Hepatocyte (in vitro differentiated cells): ENCODE results near the gene PKN3.

ENCODE experiments used
- EZH2 ChIP-seq: fragments of 200-600 bp; sonication (generic); IDR thresholded peaks from 2 replicates; pipeline ENCODE4 v1.6.1; 2016; ENCODE audit warnings: antibody characterized with exemption, mild to moderate bottlenecking, borderline replicate concordance
- TF ChIP-seq, protein P1 (sequence below): fragments of 200-600 bp; sonication (generic); IDR thresholded peaks from 2 replicates; pipeline ENCODE4 v1.5.1; 2016; ENCODE audit warnings: antibody characterized with exemption, mild to moderate bottlenecking; ENCODE audit not compliant: poor library complexity

DNA sequence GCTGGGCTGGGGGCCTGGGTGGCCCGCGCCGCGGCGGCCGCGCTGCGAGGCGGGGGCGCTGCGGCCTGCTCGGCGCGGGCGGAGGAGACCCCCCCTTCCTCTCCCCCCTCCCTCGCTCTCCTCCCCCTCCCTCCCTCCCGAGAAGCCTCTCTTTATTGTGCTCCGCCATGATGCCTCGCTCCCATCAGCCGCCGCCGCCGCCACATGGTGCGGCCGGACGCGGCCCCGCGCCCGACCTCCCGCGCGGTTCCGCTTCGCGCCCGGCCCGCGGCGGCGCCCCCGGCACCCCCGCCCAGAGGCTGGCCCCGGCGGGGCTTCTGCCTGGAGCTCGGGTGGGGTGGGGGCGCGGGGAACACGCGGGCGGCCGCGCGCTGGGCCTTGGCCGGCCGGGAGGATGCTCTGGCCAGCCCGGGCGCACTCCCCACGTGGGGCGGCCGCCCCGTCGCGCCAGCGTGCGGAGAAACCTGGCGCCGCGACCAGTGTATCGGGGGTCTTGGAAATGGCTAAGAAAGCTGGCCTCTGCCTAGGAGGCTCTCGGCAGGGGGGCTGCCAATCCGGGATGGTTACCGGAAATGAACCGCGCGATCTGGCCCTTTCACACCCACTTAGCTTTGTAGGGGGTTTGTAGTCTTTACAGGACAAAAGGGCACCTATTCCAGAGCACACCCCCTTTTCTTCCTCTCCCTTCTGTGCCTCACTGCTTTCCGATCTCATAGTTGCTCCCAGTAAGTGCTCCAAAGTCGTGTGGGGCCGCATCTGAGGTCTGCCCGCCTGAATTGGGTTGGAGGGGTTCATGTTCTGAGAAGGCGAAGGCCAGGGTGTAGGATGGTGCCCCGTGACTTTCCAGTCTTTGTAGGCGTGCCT, 12.3 kb upstream of the PKN3 start:
- TF ChIP-seq, protein P1, sequence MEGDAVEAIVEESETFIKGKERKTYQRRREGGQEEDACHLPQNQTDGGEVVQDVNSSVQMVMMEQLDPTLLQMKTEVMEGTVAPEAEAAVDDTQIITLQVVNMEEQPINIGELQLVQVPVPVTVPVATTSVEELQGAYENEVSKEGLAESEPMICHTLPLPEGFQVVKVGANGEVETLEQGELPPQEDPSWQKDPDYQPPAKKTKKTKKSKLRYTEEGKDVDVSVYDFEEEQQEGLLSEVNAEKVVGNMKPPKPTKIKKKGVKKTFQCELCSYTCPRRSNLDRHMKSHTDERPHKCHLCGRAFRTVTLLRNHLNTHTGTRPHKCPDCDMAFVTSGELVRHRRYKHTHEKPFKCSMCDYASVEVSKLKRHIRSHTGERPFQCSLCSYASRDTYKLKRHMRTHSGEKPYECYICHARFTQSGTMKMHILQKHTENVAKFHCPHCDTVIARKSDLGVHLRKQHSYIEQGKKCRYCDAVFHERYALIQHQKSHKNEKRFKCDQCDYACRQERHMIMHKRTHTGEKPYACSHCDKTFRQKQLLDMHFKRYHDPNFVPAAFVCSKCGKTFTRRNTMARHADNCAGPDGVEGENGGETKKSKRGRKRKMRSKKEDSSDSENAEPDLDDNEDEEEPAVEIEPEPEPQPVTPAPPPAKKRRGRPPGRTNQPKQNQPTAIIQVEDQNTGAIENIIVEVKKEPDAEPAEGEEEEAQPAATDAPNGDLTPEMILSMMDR = no peak
- no peak for TF ChIP-seq EZH2
